HepG2 (cell line): ENCODE measurements around the gene FYB1. TPM values are rescaled to one million over a fixed set of nuclear protein-coding genes. Genes with fewer than 3 reads are reported as not detected.

Experiments
- ARID2 ChIP-seq: sonication (generic); formaldehyde crosslinking; IDR thresholded peaks from 2 replicates; pipeline ENCODE4 v1.8.1; 2022; ENCODE audit warnings: mild to moderate bottlenecking, missing genetic modification reagents, borderline replicate concordance
- GLI4 ChIP-seq: sonication (generic); formaldehyde crosslinking; IDR thresholded peaks from 2 replicates; pipeline ENCODE4 v1.5.1; 2020; ENCODE audit warnings: missing genetic modification reagents, mild to moderate bottlenecking, moderate library complexity, borderline replicate concordance
- HDAC6 ChIP-seq: fragments of 200-600 bp; sonication (generic); IDR thresholded peaks from 2 replicates; pipeline ENCODE4 v1.7.0; 2017; ENCODE audit warnings: mild to moderate bottlenecking, antibody characterized with exemption, low read length, low read depth
- KLF9 ChIP-seq: IDR thresholded peaks from 2 replicates; pipeline ENCODE4 v1.6.1; 2016; ENCODE audit warnings: low read depth
- KMT2A ChIP-seq: sonication (generic); formaldehyde crosslinking; IDR thresholded peaks from 2 replicates; pipeline ENCODE4 v1.4.0; 2020; ENCODE audit warnings: missing genetic modification reagents
- MEIS2 ChIP-seq: sonication (generic); formaldehyde crosslinking; IDR thresholded peaks from 2 replicates; pipeline ENCODE4 v1.9.0; 2021; ENCODE audit warnings: mild to moderate bottlenecking, missing genetic modification reagents
- POLR2G ChIP-seq: fragments of 200-400 bp; formaldehyde crosslinking; IDR thresholded peaks from 2 replicates; pipeline ENCODE4 v1.6.1; 2018; ENCODE audit warnings: mild to moderate bottlenecking, low read depth, low read length, moderate library complexity
- SIX1 ChIP-seq: sonication (generic); formaldehyde crosslinking; IDR thresholded peaks from 2 replicates; pipeline ENCODE4 v1.4.0; 2020; ENCODE audit warnings: missing genetic modification reagents, borderline replicate concordance
- ZBTB38 ChIP-seq: sonication (generic); formaldehyde crosslinking; IDR thresholded peaks from 2 replicates; pipeline ENCODE4 v1.5.1; 2020; ENCODE audit warnings: mild to moderate bottlenecking, missing genetic modification reagents
- ZBTB7A ChIP-seq: sonication (generic); formaldehyde crosslinking; IDR thresholded peaks from 2 replicates; pipeline ENCODE4 v1.8.0; 2022; ENCODE audit warnings: mild to moderate bottlenecking, missing genetic modification reagents
- ZFP90 ChIP-seq: sonication (generic); formaldehyde crosslinking; IDR thresholded peaks from 2 replicates; pipeline ENCODE4 v1.8.0; 2022; ENCODE audit warnings: missing genetic modification reagents, mild to moderate bottlenecking, inconsistent platforms, borderline replicate concordance
- ZNF143 ChIP-seq: sonication (generic); formaldehyde crosslinking; IDR thresholded peaks from 2 replicates; pipeline ENCODE4 v1.4.0; 2020; ENCODE audit warnings: missing genetic modification reagents
- ZNF20 ChIP-seq: sonication (generic); formaldehyde crosslinking; IDR thresholded peaks from 2 replicates; pipeline ENCODE4 v1.4.0; 2020; ENCODE audit warnings: mild to moderate bottlenecking, moderate library complexity, missing genetic modification reagents
- ZNF34 ChIP-seq: sonication (generic); formaldehyde crosslinking; IDR thresholded peaks from 2 replicates; pipeline ENCODE4 v1.4.0; 2020; ENCODE audit warnings: mild to moderate bottlenecking, missing genetic modification reagents, borderline replicate concordance
- ZNF441 ChIP-seq: sonication (generic); formaldehyde crosslinking; IDR thresholded peaks from 2 replicates; pipeline ENCODE4 v1.7.0; 2021; ENCODE audit warnings: missing genetic modification reagents, borderline replicate concordance
- ZNF547 ChIP-seq: sonication (generic); formaldehyde crosslinking; IDR thresholded peaks from 2 replicates; pipeline ENCODE4 v1.5.1; 2020; ENCODE audit warnings: mild to moderate bottlenecking, missing genetic modification reagents
- ZNF749 ChIP-seq: sonication (generic); formaldehyde crosslinking; IDR thresholded peaks from 2 replicates; pipeline ENCODE4 v1.8.0; 2022; ENCODE audit warnings: mild to moderate bottlenecking, missing genetic modification reagents, moderate library complexity, borderline replicate concordance
- polyA plus RNA-seq, 8 experiments: library from polyadenylated mRNA; depleted of rRNA in 3 of 8; stranded (reverse) in 7 of 8; unstranded in 1 of 8; fragments of >200 nt; fragmentation: Illumina TruSeq in 4 of 8; extraction: Trizol in 4 of 8; gene quantifications; 2 replicates each; pipeline versions ENCODE4 v1.2.1 to v1.2.3, GENCODE V29; 2011 to 2016; ENCODE audit warnings: low read depth in 4 of 8, missing spikeins in 1 of 8, mixed read lengths in 1 of 8; ENCODE audit not compliant: insufficient read depth in 1 of 8
- total RNA-seq, 5 experiments: library from RNA; depleted of rRNA; stranded (reverse); fragments of >200 nt; fragmentation: Illumina TruSeq; extraction: Trizol; gene quantifications; 2 replicates each; pipeline ENCODE4 v1.2.3, GENCODE V29; 2016; ENCODE audit warnings: low read depth in 1 of 5
- TF ChIP-seq, protein P1 (sequence below): sonication (generic); formaldehyde crosslinking; IDR thresholded peaks from 2 replicates; pipeline ENCODE4 v1.5.1; 2020; ENCODE audit warnings: missing genetic modification reagents, mild to moderate bottlenecking, borderline replicate concordance
- TF ChIP-seq, protein P2 (sequence below): sonication (generic); formaldehyde crosslinking; conservative IDR thresholded peaks from 2 replicates; pipeline ENCODE4 v1.8.0; 2022; ENCODE audit warnings: mild to moderate bottlenecking, moderate library complexity, missing genetic modification reagents
- TF ChIP-seq, protein P3 (sequence below): sonication (generic); formaldehyde crosslinking; IDR thresholded peaks from 2 replicates; pipeline ENCODE4 v1.5.0; 2020; ENCODE audit warnings: missing genetic modification reagents
- TF ChIP-seq, protein P4 (sequence below): sonication (generic); formaldehyde crosslinking; IDR thresholded peaks from 2 replicates; pipeline ENCODE4 v1.5.0; 2020; ENCODE audit warnings: mild to moderate bottlenecking, low read depth, missing genetic modification reagents, borderline replicate concordance
- TF ChIP-seq, protein P5 (sequence below): sonication (generic); formaldehyde crosslinking; IDR thresholded peaks from 2 replicates; pipeline ENCODE4 v1.4.0; 2020; ENCODE audit warnings: missing genetic modification reagents

FYB1 gene
- total and polyA plus RNA-seq, 2 of the 13 experiments (the other 11 are each of a cell fraction or from before 2014, with no cell fraction given), result 0.03 TPM; not detected in 1

DNA sequence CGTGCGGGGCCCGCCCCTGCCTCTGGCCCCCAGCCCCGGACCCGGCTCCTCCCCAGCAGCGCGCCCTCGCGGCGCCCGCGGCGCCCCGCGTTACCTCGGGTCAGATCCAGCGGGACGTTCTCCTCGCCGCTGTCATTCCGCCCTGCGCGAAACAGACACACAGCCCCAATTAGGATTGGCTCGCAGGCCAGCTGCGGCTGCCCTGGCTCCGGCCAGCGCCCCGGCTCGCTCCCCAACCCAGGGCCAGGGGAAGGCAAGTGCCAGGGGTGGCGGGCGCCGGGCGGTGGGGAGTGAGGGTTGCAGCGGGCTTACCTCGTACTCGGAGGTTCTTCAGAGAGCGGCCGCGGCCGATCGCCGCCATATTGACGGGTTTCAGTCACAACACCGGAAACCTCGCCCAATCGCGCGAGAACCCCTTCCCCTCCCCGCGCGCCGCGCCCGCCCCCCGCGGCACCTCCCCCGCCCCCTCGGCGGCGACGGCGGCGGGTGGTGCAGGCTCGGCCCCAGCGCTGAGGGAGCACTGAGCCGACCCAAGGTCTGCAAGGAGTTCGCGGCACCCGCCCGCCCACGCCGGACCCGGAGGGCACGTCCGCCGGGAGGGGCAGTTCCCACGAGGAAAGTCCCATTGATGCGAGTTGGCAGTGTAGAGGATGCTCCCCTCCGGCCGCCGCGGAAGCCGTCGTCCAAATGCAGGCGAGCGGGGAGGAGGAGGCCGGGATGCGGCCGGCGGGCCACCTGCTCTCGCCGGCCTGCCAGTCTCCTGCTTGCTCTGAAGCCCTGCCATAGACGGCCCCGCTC, 145.1 kb downstream of the FYB1 start, which contains the start of gene RICTOR (continued):
- no peak for TF ChIP-seq HDAC6
- TF ChIP-seq, protein P1, sequence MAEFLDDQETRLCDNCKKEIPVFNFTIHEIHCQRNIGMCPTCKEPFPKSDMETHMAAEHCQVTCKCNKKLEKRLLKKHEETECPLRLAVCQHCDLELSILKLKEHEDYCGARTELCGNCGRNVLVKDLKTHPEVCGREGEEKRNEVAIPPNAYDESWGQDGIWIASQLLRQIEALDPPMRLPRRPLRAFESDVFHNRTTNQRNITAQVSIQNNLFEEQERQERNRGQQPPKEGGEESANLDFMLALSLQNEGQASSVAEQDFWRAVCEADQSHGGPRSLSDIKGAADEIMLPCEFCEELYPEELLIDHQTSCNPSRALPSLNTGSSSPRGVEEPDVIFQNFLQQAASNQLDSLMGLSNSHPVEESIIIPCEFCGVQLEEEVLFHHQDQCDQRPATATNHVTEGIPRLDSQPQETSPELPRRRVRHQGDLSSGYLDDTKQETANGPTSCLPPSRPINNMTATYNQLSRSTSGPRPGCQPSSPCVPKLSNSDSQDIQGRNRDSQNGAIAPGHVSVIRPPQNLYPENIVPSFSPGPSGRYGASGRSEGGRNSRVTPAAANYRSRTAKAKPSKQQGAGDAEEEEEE (CRISPR knock-in tag), result no peak
- TF ChIP-seq ARID2 (CRISPR knock-in tag), result no peak
- peak; percentile 88; the same call in 1 of the 2 replicates for TF ChIP-seq KMT2A (CRISPR knock-in tag)
- TF ChIP-seq POLR2G, result peak; percentile 80
- TF ChIP-seq, protein P2, sequence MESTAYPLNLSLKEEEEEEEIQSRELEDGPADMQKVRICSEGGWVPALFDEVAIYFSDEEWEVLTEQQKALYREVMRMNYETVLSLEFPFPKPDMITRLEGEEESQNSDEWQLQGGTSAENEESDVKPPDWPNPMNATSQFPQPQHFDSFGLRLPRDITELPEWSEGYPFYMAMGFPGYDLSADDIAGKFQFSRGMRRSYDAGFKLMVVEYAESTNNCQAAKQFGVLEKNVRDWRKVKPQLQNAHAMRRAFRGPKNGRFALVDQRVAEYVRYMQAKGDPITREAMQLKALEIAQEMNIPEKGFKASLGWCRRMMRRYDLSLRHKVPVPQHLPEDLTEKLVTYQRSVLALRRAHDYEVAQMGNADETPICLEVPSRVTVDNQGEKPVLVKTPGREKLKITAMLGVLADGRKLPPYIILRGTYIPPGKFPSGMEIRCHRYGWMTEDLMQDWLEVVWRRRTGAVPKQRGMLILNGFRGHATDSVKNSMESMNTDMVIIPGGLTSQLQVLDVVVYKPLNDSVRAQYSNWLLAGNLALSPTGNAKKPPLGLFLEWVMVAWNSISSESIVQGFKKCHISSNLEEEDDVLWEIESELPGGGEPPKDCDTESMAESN, result peak; percentile 51; the same call in 1 of the 2 replicates
- TF ChIP-seq, protein P3, sequence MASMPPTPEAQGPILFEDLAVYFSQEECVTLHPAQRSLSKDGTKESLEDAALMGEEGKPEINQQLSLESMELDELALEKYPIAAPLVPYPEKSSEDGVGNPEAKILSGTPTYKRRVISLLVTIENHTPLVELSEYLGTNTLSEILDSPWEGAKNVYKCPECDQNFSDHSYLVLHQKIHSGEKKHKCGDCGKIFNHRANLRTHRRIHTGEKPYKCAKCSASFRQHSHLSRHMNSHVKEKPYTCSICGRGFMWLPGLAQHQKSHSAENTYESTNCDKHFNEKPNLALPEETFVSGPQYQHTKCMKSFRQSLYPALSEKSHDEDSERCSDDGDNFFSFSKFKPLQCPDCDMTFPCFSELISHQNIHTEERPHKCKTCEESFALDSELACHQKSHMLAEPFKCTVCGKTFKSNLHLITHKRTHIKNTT (CRISPR knock-in tag), result no peak
- peak; percentile 59; the same call in 1 of the 2 replicates for TF ChIP-seq ZFP90 (CRISPR knock-in tag)
- TF ChIP-seq ZNF441 (CRISPR knock-in tag), result 0 out of 2 replicates have a peak, but pooled peaks have one; percentile 14
- TF ChIP-seq ZNF749 (CRISPR knock-in tag), result peak; percentile 58; the same call in 1 of the 2 replicates
- no peak for TF ChIP-seq ZNF34 (CRISPR knock-in tag)
- no peak; the same call in 1 of the 2 replicates for TF ChIP-seq ZNF143 (CRISPR knock-in tag)
- no peak for TF ChIP-seq ZBTB7A (CRISPR knock-in tag)
- peak; percentile 32 for TF ChIP-seq MEIS2 (CRISPR knock-in tag)
- no peak for TF ChIP-seq SIX1
- TF ChIP-seq, protein P4, sequence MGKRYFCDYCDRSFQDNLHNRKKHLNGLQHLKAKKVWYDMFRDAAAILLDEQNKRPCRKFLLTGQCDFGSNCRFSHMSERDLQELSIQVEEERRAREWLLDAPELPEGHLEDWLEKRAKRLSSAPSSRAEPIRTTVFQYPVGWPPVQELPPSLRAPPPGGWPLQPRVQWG (CRISPR knock-in tag), result no peak
- peak; percentile 42; the same call in 1 of the 2 replicates for TF ChIP-seq ZBTB38 (CRISPR knock-in tag)
- TF ChIP-seq, protein P5, sequence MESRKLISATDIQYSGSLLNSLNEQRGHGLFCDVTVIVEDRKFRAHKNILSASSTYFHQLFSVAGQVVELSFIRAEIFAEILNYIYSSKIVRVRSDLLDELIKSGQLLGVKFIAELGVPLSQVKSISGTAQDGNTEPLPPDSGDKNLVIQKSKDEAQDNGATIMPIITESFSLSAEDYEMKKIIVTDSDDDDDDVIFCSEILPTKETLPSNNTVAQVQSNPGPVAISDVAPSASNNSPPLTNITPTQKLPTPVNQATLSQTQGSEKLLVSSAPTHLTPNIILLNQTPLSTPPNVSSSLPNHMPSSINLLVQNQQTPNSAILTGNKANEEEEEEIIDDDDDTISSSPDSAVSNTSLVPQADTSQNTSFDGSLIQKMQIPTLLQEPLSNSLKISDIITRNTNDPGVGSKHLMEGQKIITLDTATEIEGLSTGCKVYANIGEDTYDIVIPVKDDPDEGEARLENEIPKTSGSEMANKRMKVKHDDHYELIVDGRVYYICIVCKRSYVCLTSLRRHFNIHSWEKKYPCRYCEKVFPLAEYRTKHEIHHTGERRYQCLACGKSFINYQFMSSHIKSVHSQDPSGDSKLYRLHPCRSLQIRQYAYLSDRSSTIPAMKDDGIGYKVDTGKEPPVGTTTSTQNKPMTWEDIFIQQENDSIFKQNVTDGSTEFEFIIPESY (CRISPR knock-in tag), result no peak
- TF ChIP-seq KLF9, result no peak
- TF ChIP-seq ZNF20 (CRISPR knock-in tag), result no peak
- TF ChIP-seq GLI4, result no peak; the same call in 1 of the 2 replicates
- no peak; the same call in 1 of the 2 replicates for TF ChIP-seq ZNF547 (CRISPR knock-in tag)
